IMR-90 (cell line): ENCODE results near the gene ABCB9. TPM values are rescaled to one million over a fixed set of nuclear protein-coding genes. Genes with fewer than 3 reads are reported as not detected.
"Not testable (repeated sequence)": the region's sequence is repeated elsewhere in the genome, so short reads cannot be mapped to it uniquely, and the experiment has no call there.

Source experiments
- ATAC-seq: fragments of 200-7000 bp; cut with Tn5 transposase; 2 replicates; pipeline ENCODE4 v1.9.1; 2020; ENCODE audit warnings: low read depth, mild to moderate bottlenecking, moderate library complexity
- BruUV-seq: library from RNA; stranded (reverse); fragments of 400-500 nt; replicated peaks from 2 replicates; lab custom pipeline; 2021; lab: Mats Ljungman, UMichigan
- CTCF ChIA-PET: fragments of 300-600 bp; formaldehyde crosslinking; extraction: SDS; loops from one replicate; lab custom pipeline; 2021; ENCODE audit warnings: antibody characterized with exemption; lab: Yijun Ruan, JAX
- POLR2A ChIA-PET: fragments of 300-600 bp; sonication (Branson Sonifier 250); formaldehyde crosslinking; loops from one replicate; lab custom pipeline; 2022; ENCODE audit warnings: antibody characterized with exemption; ENCODE audit not compliant: unreplicated experiment; lab: Charles Lee
- DNase-seq: peaks from one replicate; pipeline ENCODE4 v3.0.0; 2013
- H2AFZ ChIP-seq: replicated peaks from 2 replicates; pipeline ENCODE3; 2013; ENCODE audit warnings: low read length, mild to moderate bottlenecking; ENCODE audit not compliant: poor library complexity
- H2AK5ac ChIP-seq: 2 replicates; pipeline ENCODE4 v1.6.1; 2013; ENCODE audit warnings: low read depth, low read length, inconsistent platforms
- H2AK9ac ChIP-seq: replicated peaks from 2 replicates; pipeline ENCODE3; 2013; ENCODE audit warnings: mild to moderate bottlenecking, low read depth, low read length, moderate library complexity; ENCODE audit not compliant: poor library complexity
- H2BK120ac ChIP-seq: 2 replicates; pipeline ENCODE4 v1.6.1; 2013; ENCODE audit warnings: low read depth, low read length, inconsistent platforms
- H2BK15ac ChIP-seq: 3 replicates; pipeline ENCODE4 v1.6.1; 2013; ENCODE audit warnings: low read depth, low read length, inconsistent platforms
- H2BK20ac ChIP-seq: 2 replicates; pipeline ENCODE4 v1.6.1; 2013; ENCODE audit warnings: low read depth, mild to moderate bottlenecking, inconsistent platforms, low read length, moderate library complexity
- H2BK5ac ChIP-seq: 2 replicates; pipeline ENCODE4 v1.6.1; 2013; ENCODE audit warnings: mild to moderate bottlenecking, low read depth, low read length, inconsistent platforms; ENCODE audit not compliant: poor library complexity, severe bottlenecking
- H3K14ac ChIP-seq: replicated peaks from 2 replicates; pipeline ENCODE4 v1.6.1; 2013; ENCODE audit warnings: low read depth, low read length, inconsistent platforms
- H3K18ac ChIP-seq: 2 replicates; pipeline ENCODE4 v1.6.1; 2013; ENCODE audit warnings: low read depth, low read length, control low read depth
- H3K23ac ChIP-seq: 2 replicates; pipeline ENCODE4 v1.6.1; 2013; ENCODE audit warnings: low read depth, low read length, inconsistent platforms
- H3K27ac ChIP-seq: 2 replicates; pipeline ENCODE4 v1.5.1; 2013; ENCODE audit warnings: mild to moderate bottlenecking, control low read depth, low read length; ENCODE audit not compliant: insufficient read depth
- H3K27me3 ChIP-seq: 2 replicates; pipeline ENCODE4 v1.6.1; 2013; ENCODE audit warnings: low read length; ENCODE audit not compliant: control insufficient read depth, insufficient read depth
- H3K36me3 ChIP-seq: 2 replicates; pipeline ENCODE4 v1.6.1; 2013; ENCODE audit warnings: low read length, mixed read lengths; ENCODE audit not compliant: control insufficient read depth, insufficient read depth
- H3K4ac ChIP-seq: 2 replicates; pipeline ENCODE4 v1.6.1; 2013; ENCODE audit warnings: low read depth, low read length, inconsistent platforms
- H3K4me1 ChIP-seq: 2 replicates; pipeline ENCODE4 v1.6.1; 2013; ENCODE audit warnings: low read length, mixed read lengths; ENCODE audit not compliant: control insufficient read depth, insufficient read depth
- H3K4me2 ChIP-seq: 2 replicates; pipeline ENCODE4 v1.6.1; 2013; ENCODE audit warnings: low read depth, mild to moderate bottlenecking, control low read depth, low read length, moderate library complexity
- H3K4me3 ChIP-seq: 2 replicates; pipeline ENCODE4 v1.5.1; 2013; ENCODE audit warnings: low read depth, mild to moderate bottlenecking, control low read depth, low read length, moderate library complexity; ENCODE audit not compliant: insufficient read depth
- H3K56ac ChIP-seq: 2 replicates; pipeline ENCODE4 v1.6.1; 2013; ENCODE audit warnings: low read length, inconsistent platforms; ENCODE audit not compliant: insufficient read depth; ENCODE audit errors: extremely low read depth
- H3K79me1 ChIP-seq, 2 experiments: 2 replicates each; pipeline ENCODE4 v1.6.1; 2013; ENCODE audit warnings: low read length in 2 of 2, inconsistent platforms in 1 of 2, low read depth in 1 of 2
- H3K9ac ChIP-seq: 2 replicates; pipeline ENCODE4 v1.6.1; 2013; ENCODE audit warnings: low read depth, low read length, control low read depth
- H3K9me1 ChIP-seq: 2 replicates; pipeline ENCODE4 v1.6.1; 2013; ENCODE audit warnings: low read length, inconsistent platforms; ENCODE audit not compliant: insufficient read depth
- H3K9me3 ChIP-seq: 2 replicates; pipeline ENCODE4 v1.6.1; 2013; ENCODE audit warnings: low read length; ENCODE audit not compliant: control insufficient read depth, insufficient read depth
- H4K20me1 ChIP-seq: 2 replicates; pipeline ENCODE4 v1.6.1; 2013; ENCODE audit warnings: low read length, inconsistent platforms; ENCODE audit not compliant: insufficient read depth
- H4K5ac ChIP-seq: 2 replicates; pipeline ENCODE4 v1.6.1; 2013; ENCODE audit warnings: mild to moderate bottlenecking, low read depth, low read length, control low read depth
- H4K8ac ChIP-seq, 2 experiments: 2 replicates each; pipeline ENCODE4 v1.6.1; 2013; ENCODE audit warnings: low read depth in 2 of 2, low read length in 2 of 2, control low read depth in 1 of 2, inconsistent platforms in 1 of 2
- H4K91ac ChIP-seq: 2 replicates; pipeline ENCODE4 v1.6.1; 2013; ENCODE audit warnings: low read depth, low read length, inconsistent platforms; ENCODE audit not compliant: insufficient read depth
- CHD1 ChIP-seq: IDR thresholded peaks from 2 replicates; pipeline ENCODE4 v1.6.1; 2012; ENCODE audit warnings: low read depth, low read length, improper control_type of control experiment
- MAZ ChIP-seq: IDR thresholded peaks from 2 replicates; pipeline ENCODE4 v1.6.1; 2012; ENCODE audit warnings: low read depth, mild to moderate bottlenecking, low read length, improper control_type of control experiment, moderate library complexity, borderline replicate concordance
- WGBS, 2 experiments: methylation state at CpG; one replicate each; pipeline versions ENCODE4 v1.1.5 to v1.1.7; 2013; ENCODE audit warnings: missing lambda C conversion rate in 2 of 2; ENCODE audit not compliant: insufficient read length in 1 of 2; ENCODE audit errors: extremely low coverage in 2 of 2; 5-methylcytosine and 5-hydroxymethylcytosine counted together
- dilution Hi-C: fragments of 300-500 bp; cut with HindIII; formaldehyde crosslinking; loops from one replicate; pipeline ENCODE4 v1.14.3; 2018; ENCODE audit warnings: low sequenced_read_pairs; ENCODE audit not compliant: unreplicated experiment
- in situ Hi-C: fragments of 300-500 bp; cut with MboI; formaldehyde crosslinking; loops from 3 replicates; pipeline ENCODE4 v1.14.3; 2019; ENCODE audit warnings: low sequenced_read_pairs, inconsistent platforms, mixed read lengths
- intact Hi-C: fragments of 100-400 bp; cut with micrococcal nuclease; formaldehyde crosslinking; loops from 2 replicates; pipeline ENCODE4 v1.10.0; 2022
- polyA plus RNA-seq, 3 experiments: library from polyadenylated mRNA; depleted of rRNA; stranded (reverse); fragments of >200 nt; gene quantifications; 2 replicates each; pipeline ENCODE4 v1.2.3, GENCODE V29; 2012; ENCODE audit warnings: low replicate concordance in 1 of 3
- total RNA-seq: library from RNA; depleted of rRNA; stranded (reverse); fragments of >200 nt; gene quantifications from 2 replicates; pipeline ENCODE4 v1.2.3, GENCODE V29; 2012

Gene ABCB9
- total and polyA plus RNA-seq, 2 of the 4 experiments (the other 2 are of a cell fraction), result 5.6 to 8.3 TPM

GRCh38 chr12:122893208-122894153 lies 72.8 kb downstream of the ABCB9 start:
- ATAC-seq, result no peak
- peaks cover 27% of the 10 kb centered on the region for H3K4me1 ChIP-seq
- TSS peak; percentile 26 for BruUV-seq

GRCh38 chr12:122892724-122893123 lies 73.5 kb downstream of the ABCB9 start:
- Histone ChIP-seq H3K79me1 (peaks cover 8 to 82% of the 10 kb centered on the region in 2 experiments; a peak in 3 of 4 replicates), H3K14ac (peak overlapping the region; percentile 67), H3K18ac (peak overlapping the region; percentile 33; the same call in 1 of the 2 replicates), H2BK15ac (peak overlapping the region; percentile 42; the same call in 1 of the 3 replicates), H3K4me2 (peak overlapping the region; percentile 83), H3K27ac (peak overlapping the region; percentile 86), H3K9ac (peak overlapping the region; percentile 65; the same call in 1 of the 2 replicates), H2AK5ac (peak overlapping the region; percentile 41), H4K8ac (peak overlapping the region in 1 of 2 experiments; percentile 76; a peak in 1 of 4 replicates), H2BK120ac (peak overlapping the region; percentile 9; the same call in 1 of the 2 replicates), H3K4me1 (peaks cover 32% of the 10 kb centered on the region), H3K9me1 (peaks cover 34% of the 10 kb centered on the region), H2BK5ac (peak overlapping the region; percentile 84), H4K20me1 (peaks cover 64% of the 10 kb centered on the region), H3K4ac (peak overlapping the region; percentile 68)
- H3K56ac ChIP-seq, in situ Hi-C loops, DNase-seq, ATAC-seq, H3K23ac ChIP-seq, H2AK9ac ChIP-seq, H2BK20ac ChIP-seq, H3K9me3 ChIP-seq, BruUV-seq, H3K27me3 ChIP-seq, H3K36me3 ChIP-seq, POLR2A ChIA-PET, H2AFZ ChIP-seq, dilution Hi-C loops, H3K4me3 ChIP-seq, H4K91ac ChIP-seq, H4K5ac ChIP-seq: not testable (repeated sequence)
- WGBS, 2 experiments, result no CpG with 5 or more reads among the region's 9 CpGs
- intact Hi-C loops, result loop anchor here (10.0 kb wide), 1 partner anchor 342 kb away; the partner anchor contains the start of genes MPHOSPH9 and MTRFR
- CTCF ChIA-PET, result interaction anchor here (1.6 kb wide), 1 partner anchor 13 kb away, joined by 3 read pairs; no protein-coding TSS in a partner anchor

More at GRCh38 chr12:122893208-122894153, 72.8 kb downstream of the ABCB9 start:
- Histone ChIP-seq H2BK5ac (peak overlapping the region; percentile 29), H3K9me3 (no peaks in the 10 kb centered on the region), H2BK120ac (no peak overlapping the region), H2BK20ac (no peak overlapping the region), H3K4me3 (no peak overlapping the region), H3K56ac (no peak overlapping the region), H3K4me2 (peak overlapping the region; percentile 54), H2BK15ac (0 out of 3 replicates have a peak overlapping the region, but pooled peaks have one; percentile 28), H3K23ac (peak overlapping the region; percentile 41; the same call in 1 of the 2 replicates), H3K4ac (no peak overlapping the region), H4K91ac (no peak overlapping the region), H3K9ac (no peak overlapping the region), H3K9me1 (peaks cover 28% of the 10 kb centered on the region), H3K79me1 (peaks cover 3 to 74% of the 10 kb centered on the region in 2 experiments; a peak in 3 of 4 replicates), H4K20me1 (peaks cover 59% of the 10 kb centered on the region), H2AK5ac (no peak overlapping the region), H2AFZ (no peak overlapping the region), H2AK9ac (no peak overlapping the region), H3K27me3 (no peaks in the 10 kb centered on the region), H3K27ac (no peak overlapping the region), H3K18ac (no peak overlapping the region), H3K36me3 (no peaks in the 10 kb centered on the region; the same call in 1 of the 2 replicates), H3K14ac (no peak overlapping the region; the same call in 1 of the 2 replicates), H4K8ac (no peak overlapping the region), H4K5ac (no peak overlapping the region)
- in situ Hi-C loops (no loop called here), dilution Hi-C loops (no loop called here), intact Hi-C loops (loop anchor here (10.0 kb wide), 1 partner anchor 341 kb away; the partner anchor contains the start of genes MPHOSPH9 and MTRFR)
- CTCF ChIA-PET, result interaction anchor here (1.1 kb wide), 1 partner anchor 9 kb away, joined by 6 read pairs; no protein-coding TSS in a partner anchor
- POLR2A ChIA-PET, result no interaction called here
- no CpG with 5 or more reads among the region's 7 CpGs for WGBS, 2 experiments
- no peak for TF ChIP-seq MAZ
- TF ChIP-seq CHD1, result 0 out of 2 replicates have a peak, but pooled peaks have one; percentile 49
- no peak for DNase-seq
